Measurements from ENCODE around the gene SIRPB1.
"Not testable (repeated sequence)": the region's sequence is repeated elsewhere in the genome, so short reads cannot be mapped to it uniquely, and the experiment has no call there.

Gene SIRPB1

DNA sequence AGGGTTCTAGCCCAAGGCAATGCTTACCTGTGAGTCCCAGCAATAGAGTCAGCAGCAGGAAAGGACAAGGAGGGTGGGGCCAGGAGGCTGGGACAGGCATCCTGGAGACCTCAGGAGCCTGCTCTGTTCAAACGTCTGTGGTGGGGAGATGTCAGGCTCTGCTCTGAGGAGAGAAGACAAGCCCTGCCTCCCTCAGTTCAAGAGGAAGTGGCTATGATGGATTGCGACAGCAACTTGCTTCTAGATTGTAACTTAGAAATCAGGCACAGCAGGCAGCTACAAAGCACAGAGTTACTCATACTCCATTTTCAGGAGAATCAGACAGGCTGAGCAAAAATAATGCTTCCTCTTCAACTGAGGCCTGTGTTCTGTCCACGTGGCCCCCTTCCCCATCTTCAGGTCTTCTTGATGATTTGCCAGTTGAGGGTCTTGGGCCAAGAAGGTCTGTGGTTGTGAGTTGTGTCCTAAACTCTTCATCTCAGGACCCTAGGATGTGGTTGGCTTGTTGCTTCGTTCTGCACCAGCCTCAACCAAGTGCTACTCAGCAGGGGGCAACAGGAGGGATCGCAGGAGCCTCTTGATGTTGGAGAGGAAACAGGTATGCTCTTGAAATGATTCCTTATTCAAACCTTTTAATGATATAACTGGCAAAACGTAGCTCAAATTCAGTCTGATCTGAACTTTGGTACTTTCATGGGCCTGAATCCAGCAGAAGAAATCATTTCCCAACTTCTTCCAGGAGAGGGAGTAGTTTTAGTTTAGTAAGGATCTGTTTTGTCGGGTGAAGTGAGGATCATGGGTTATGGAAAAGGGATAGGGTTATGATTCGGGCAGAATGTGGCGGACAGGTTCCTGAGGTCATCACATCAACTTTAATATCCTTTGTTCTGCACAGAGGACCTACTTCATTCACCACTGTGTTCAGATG lies 31.0 kb downstream of the SIRPB1 start:
- DNase-seq = peak; percentile 64

DNA sequence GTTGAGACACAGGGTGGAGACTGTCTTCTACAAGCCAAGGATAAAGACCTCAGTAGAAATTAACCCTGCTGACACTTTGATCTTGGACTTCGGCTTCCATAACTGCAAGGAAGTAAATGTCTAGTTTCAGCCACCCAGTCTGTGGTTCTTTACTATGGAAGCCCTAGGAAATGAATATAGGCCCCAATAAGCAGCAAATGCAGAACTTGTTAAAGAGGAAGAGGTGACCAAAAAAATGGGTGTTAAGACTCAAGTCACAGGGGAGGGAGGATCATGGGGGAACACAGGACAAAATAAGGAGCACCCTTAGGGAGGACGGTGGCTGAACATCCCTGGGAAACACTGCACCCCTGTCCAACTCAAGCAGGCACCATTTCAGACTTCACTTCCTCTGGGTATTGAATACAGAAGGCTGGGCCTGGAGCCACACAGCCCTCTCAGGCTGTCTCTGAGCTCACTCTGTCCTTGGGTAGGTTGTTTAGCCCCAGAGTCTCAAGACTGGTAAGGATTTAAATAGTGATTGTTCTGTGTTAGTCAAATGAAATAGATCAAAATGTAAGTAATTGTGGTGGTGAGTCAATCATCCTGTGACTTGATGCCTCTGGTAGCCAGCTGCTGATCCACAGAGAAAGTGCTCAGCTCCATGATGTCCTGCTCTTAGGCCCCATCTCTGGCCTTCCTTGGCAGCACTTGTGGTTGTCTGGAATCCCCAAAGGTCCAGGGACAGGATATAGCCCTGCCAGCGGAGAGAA lies 31.9 kb downstream of the SIRPB1 start:
- peak; percentile 63 for DNase-seq

DNA sequence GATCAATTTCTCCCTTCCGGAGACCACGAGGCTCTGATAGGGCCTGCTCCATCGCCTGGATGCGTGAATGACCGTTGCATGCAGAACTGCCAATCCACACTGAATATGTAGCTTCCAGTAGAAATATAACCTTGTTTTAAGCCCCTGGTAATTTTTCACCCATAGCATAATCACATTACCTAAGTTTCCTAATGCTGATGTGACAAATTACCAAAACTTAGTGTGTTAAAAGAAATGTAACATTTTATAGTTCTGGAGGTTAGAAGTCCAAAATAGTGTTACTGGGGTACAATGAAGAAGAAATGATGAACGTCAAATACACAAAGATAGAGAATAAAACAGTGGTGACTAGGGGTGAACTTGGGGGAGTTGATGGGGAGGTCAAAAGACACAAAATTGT lies 40.3 kb downstream of the SIRPB1 start:
- no peak for DNase-seq

DNA sequence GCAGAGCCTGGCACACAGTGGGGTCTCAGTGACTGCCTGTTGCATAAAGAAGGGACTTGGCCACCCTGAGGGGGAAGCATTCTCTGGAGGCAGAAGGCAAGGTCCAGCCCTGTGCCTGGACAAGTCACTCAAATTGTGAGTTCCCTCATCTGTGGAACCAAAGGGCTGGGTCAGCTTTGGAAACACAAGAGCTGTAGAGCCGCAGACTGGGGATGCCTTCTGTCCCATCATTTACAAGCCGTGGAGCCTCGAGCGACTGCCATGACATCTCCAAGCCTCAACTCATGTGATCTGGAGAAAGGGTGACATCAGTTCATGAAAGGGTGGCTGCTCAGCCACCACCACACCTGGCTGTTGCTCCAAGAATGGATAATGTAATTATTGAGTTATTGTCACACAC lies 41.9 kb downstream of the SIRPB1 start:
- no peak for DNase-seq

DNA sequence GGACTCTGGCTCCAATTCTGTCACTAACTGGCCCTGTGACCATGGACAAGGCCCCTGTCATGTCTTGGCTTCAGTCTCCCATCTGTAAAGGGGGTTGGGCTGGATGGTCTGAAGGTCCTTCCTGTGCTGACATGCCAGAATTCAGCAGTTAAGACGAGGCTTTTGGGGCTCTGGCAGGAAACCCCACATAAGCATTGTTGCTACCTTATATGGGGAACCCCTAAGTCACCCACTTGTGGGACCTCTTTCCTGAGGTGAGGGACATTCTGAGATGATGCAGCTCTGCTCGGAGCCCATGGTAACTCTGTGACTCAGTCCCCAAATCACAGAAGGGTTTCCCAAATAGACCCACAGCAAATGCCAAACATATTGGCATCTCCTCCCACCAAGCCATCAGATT lies 42.5 kb downstream of the SIRPB1 start:
- DNase-seq = not testable (repeated sequence)

DNA sequence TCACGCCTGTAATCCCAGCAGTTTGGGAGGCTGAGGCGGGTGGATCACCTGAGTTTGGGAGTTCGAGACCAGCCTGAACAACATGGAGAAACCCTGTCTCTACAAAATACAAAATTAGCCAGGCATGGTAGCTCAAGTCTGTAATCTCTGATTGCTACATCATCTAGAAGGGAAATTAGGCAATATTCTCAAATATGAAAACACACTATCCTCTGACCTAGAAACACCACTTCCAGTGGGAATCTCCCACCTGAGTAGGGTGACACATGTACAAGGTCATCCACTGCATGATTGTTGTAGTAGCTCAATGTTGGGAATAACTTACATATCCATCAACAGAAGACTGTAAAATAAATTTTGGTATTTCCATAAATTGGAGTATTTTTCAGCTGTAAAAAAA lies 43.2 kb downstream of the SIRPB1 start:
- DNase-seq = no peak

DNA sequence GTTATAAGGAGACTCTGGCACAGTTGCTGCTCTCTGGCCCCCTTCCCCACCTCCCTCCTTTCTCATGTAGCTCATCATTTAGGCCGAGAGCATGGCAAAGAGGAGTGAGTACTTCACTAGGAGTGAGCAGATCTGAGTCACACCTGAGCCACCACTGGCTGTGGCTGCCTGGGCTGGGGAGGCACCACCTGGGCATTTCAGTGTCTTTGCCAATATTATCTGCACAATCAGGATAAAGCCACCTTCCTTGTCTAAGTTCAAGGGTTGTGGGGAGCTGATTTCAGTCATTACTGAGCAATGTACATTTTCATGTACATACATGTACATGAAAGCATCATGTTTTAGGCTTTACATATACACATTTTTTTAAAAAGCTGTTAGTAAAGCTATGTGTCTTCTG lies 43.8 kb downstream of the SIRPB1 start:
- not testable (repeated sequence) for DNase-seq

DNA sequence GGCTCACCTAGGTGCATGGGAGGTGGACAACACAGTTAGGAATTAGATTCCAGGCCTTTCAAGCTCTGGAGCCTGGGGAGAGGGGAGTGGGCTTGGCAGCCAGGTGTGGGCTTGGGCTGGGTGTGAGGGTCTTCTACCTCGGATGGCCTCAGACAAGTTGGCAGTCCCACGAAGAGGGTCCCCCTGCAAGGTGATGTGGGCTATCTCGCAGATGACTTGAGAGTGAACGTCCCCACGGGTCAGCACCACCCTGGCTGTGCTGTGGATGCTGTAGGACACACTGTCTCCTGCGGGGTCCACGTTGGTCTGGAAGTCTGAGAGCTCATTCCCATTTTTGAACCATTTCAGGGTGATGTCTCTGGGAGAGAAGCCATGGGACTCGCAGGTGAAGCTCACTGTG lies 48.2 kb downstream of the SIRPB1 start:
- DNase-seq = not testable (repeated sequence)

Measured in HCEC 1CT (cell line).